HepG2 (cell line): ENCODE data around the gene SLC15A3. TPM values are rescaled to one million over a fixed set of nuclear protein-coding genes. Genes with fewer than 3 reads are reported as not detected.

Source experiments
- DNMT3B ChIP-seq: conservative IDR thresholded peaks from 2 replicates; pipeline ENCODE4 v1.6.1; 2016; ENCODE audit warnings: missing biosample characterization, control low read depth
- LCORL ChIP-seq, 2 experiments: fragments of 450-650 bp in 1 of 2; sonication (generic) in 1 of 2; formaldehyde crosslinking in 1 of 2; IDR thresholded peaks; 2 replicates each; pipeline versions ENCODE4 v1.5.0 to v1.6.1; 2017 to 2020; ENCODE audit warnings: antibody characterized with exemption in 1 of 2, missing genetic modification reagents in 1 of 2
- MXD3 ChIP-seq: IDR thresholded peaks from 2 replicates; pipeline ENCODE4 v1.6.1; 2016; ENCODE audit warnings: mild to moderate bottlenecking, missing biosample characterization, missing genetic modification reagents
- PHF21A ChIP-seq: sonication (generic); formaldehyde crosslinking; IDR thresholded peaks from 2 replicates; pipeline ENCODE4 v1.5.0; 2020; ENCODE audit warnings: mild to moderate bottlenecking, missing genetic modification reagents
- PRDM10 ChIP-seq: sonication (generic); formaldehyde crosslinking; IDR thresholded peaks from 2 replicates; pipeline ENCODE4 v1.4.0; 2020; ENCODE audit warnings: low read depth, missing genetic modification reagents
- SALL2 ChIP-seq: sonication (generic); formaldehyde crosslinking; IDR thresholded peaks from 2 replicates; pipeline ENCODE4 v1.8.1; 2023; ENCODE audit warnings: mild to moderate bottlenecking, missing genetic modification reagents, inconsistent platforms
- TFDP1 ChIP-seq: IDR thresholded peaks from 2 replicates; pipeline ENCODE4 v1.6.1; 2016; ENCODE audit warnings: missing compliant biosample characterization, missing genetic modification reagents, borderline replicate concordance
- ZBTB39 ChIP-seq: sonication (generic); formaldehyde crosslinking; IDR thresholded peaks from 2 replicates; pipeline ENCODE4 v1.5.0; 2020; ENCODE audit warnings: missing genetic modification reagents
- ZFP36L2 ChIP-seq: sonication (generic); formaldehyde crosslinking; IDR thresholded peaks from 2 replicates; pipeline ENCODE4 v1.4.0; 2020; ENCODE audit warnings: missing genetic modification reagents
- ZNF7 ChIP-seq: IDR thresholded peaks from 2 replicates; pipeline ENCODE4 v1.6.1; 2016; ENCODE audit warnings: missing biosample characterization, missing genetic modification reagents
- ZNF709 ChIP-seq: sonication (generic); formaldehyde crosslinking; IDR thresholded peaks from 2 replicates; pipeline ENCODE4 v1.5.0; 2020; ENCODE audit warnings: mild to moderate bottlenecking, missing genetic modification reagents
- ZNF883 ChIP-seq: sonication (generic); formaldehyde crosslinking; IDR thresholded peaks from 2 replicates; pipeline ENCODE4 v1.5.1; 2020; ENCODE audit warnings: mild to moderate bottlenecking, missing genetic modification reagents; ENCODE audit errors: not compliant biosample characterization
- polyA plus RNA-seq, 8 experiments: library from polyadenylated mRNA; depleted of rRNA in 3 of 8; stranded (reverse) in 7 of 8; unstranded in 1 of 8; fragments of >200 nt; fragmentation: Illumina TruSeq in 4 of 8; extraction: Trizol in 4 of 8; gene quantifications; 2 replicates each; pipeline versions ENCODE4 v1.2.1 to v1.2.3, GENCODE V29; 2011 to 2016; ENCODE audit warnings: low read depth in 4 of 8, missing spikeins in 1 of 8, mixed read lengths in 1 of 8; ENCODE audit not compliant: insufficient read depth in 1 of 8
- total RNA-seq, 5 experiments: library from RNA; depleted of rRNA; stranded (reverse); fragments of >200 nt; fragmentation: Illumina TruSeq; extraction: Trizol; gene quantifications; 2 replicates each; pipeline ENCODE4 v1.2.3, GENCODE V29; 2016; ENCODE audit warnings: low read depth in 1 of 5
- TF ChIP-seq, protein P1 (sequence below): sonication (generic); formaldehyde crosslinking; IDR thresholded peaks from 2 replicates; pipeline ENCODE4 v1.5.1; 2020; ENCODE audit warnings: mild to moderate bottlenecking, missing genetic modification reagents
- TF ChIP-seq, protein P2 (sequence below): sonication (generic); formaldehyde crosslinking; IDR thresholded peaks from 2 replicates; pipeline ENCODE4 v1.8.0; 2022; ENCODE audit warnings: mild to moderate bottlenecking, missing genetic modification reagents, borderline replicate concordance

The SLC15A3 gene
- total and polyA plus RNA-seq, 2 of the 13 experiments (the other 11 are each of a cell fraction or from before 2014, with no cell fraction given) = 0.45 to 0.77 TPM

DNA sequence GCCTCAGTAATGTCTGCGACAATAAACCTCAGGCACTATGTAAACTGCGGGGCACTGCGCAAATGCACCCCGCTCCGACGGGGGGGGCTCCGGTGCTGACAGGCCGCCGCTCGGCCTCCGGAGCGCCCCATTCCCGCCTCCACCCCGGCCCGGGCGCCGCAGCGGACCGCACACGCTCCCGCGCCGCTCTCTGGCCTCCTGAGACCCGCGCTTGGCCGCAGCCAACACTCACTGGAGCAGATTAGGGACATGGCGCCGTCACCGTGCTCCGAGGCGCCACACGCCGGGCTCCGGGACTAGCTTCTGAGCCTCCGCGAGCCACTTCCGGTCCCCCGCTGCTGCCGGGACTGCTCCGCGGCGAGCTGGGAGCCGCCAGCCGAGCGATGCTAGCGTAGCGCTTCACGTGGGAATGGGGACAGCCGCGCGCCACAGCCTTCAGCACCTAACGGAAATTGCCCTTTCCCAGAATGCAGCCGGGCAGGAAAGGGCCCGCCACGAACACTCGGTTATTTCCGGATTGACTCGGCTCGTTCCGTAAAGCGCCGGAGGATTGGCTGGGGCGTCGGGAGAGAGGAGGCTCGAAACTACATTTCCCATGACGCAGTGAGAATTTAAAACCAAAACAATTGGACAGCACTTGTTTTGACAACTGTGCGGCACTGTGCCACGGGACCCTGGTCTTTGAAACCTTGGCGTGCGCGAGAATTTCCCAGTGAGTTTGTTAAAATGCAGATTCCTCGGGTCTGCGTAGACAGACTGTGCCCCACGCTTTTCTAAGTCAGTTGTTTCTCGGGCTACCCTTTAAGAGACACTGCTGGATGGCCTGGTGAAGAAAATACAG is 45.6 kb downstream of the SLC15A3 start, which contains the start of gene PRPF19 (continued):
- TF ChIP-seq PRDM10 (CRISPR knock-in tag) = 0 out of 2 replicates have a peak, but pooled peaks have one; percentile 16
- TF ChIP-seq, protein P1, sequence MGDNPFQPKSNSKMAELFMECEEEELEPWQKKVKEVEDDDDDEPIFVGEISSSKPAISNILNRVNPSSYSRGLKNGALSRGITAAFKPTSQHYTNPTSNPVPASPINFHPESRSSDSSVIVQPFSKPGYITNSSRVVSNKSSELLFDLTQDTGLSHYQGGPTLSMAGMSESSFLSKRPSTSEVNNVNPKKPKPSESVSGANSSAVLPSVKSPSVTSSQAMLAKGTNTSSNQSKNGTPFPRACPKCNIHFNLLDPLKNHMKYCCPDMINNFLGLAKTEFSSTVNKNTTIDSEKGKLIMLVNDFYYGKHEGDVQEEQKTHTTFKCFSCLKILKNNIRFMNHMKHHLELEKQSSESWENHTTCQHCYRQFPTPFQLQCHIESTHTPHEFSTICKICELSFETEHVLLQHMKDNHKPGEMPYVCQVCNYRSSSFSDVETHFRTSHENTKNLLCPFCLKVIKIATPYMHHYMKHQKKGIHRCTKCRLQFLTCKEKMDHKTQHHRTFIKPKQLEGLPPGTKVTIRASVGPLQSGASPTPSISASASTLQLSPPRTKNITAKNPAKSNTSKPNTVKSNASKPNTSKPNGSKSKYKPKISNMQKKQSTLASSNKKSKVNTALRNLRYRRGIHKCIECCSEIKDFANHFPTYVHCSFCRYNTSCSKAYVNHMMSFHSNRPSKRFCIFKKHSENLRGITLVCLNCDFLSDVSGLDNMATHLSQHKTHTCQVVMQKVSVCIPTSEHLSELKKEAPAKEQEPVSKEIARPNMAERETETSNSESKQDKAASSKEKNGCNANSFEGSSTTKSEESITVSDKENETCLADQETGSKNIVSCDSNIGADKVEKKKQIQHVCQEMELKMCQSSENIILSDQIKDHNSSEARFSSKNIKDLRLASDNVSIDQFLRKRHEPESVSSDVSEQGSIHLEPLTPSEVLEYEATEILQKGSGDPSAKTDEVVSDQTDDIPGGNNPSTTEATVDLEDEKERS (CRISPR knock-in tag) = 0 out of 2 replicates have a peak, but pooled peaks have one; percentile 30
- no peak for TF ChIP-seq ZBTB39
- no peak for TF ChIP-seq LCORL (IDR thresholded peaks at IDR 0.05)
- TF ChIP-seq LCORL (CRISPR knock-in tag; IDR thresholded peaks at IDR 0.05) = peak; percentile 69; the same call in 1 of the 2 replicates
- TF ChIP-seq ZNF883 (CRISPR knock-in tag) = peak; percentile 85
- TF ChIP-seq, protein P2, sequence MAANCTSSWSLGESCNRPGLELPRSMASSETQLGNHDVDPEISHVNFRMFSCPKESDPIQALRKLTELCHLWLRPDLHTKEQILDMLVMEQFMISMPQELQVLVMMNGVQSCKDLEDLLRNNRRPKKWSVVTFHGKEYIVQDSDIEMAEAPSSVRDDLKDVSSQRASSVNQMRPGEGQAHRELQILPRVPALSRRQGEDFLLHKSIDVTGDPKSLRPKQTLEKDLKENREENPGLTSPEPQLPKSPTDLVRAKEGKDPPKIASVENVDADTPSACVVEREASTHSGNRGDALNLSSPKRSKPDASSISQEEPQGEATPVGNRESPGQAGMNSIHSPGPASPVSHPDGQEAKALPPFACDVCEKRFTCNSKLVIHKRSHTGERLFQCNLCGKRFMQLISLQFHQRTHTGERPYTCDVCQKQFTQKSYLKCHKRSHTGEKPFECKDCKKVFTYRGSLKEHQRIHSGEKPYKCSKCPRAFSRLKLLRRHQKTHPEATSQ = no peak; the same call in 1 of the 2 replicates
- no peak for TF ChIP-seq ZFP36L2
- no peak for TF ChIP-seq ZNF7 (CRISPR knock-in tag)
- peak; percentile 75 for TF ChIP-seq PHF21A (CRISPR knock-in tag)
- 0 out of 2 replicates have a peak, but pooled peaks have one; percentile 39 for TF ChIP-seq DNMT3B
- TF ChIP-seq TFDP1 (CRISPR knock-in tag) = peak; percentile 78
- TF ChIP-seq SALL2 (CRISPR knock-in tag) = peak; percentile 67; the same call in 1 of the 2 replicates
- TF ChIP-seq MXD3 (CRISPR knock-in tag) = peak; percentile 85; the same call in 1 of the 2 replicates
- 0 out of 2 replicates have a peak, but pooled peaks have one; percentile 53 for TF ChIP-seq ZNF709
